HepG2 (cell line): Measurements from ENCODE around the gene DPEP2NB. TPM values are rescaled to one million over a fixed set of nuclear protein-coding genes. Genes with fewer than 3 reads are reported as not detected.

Experiments used
- AHDC1 ChIP-seq: sonication (generic); formaldehyde crosslinking; IDR thresholded peaks from 2 replicates; pipeline ENCODE4 v1.5.1; 2020; ENCODE audit warnings: mild to moderate bottlenecking, missing genetic modification reagents, borderline replicate concordance
- AKAP8 ChIP-seq: sonication (generic); formaldehyde crosslinking; IDR thresholded peaks from 2 replicates; pipeline ENCODE4 v1.5.1; 2020; ENCODE audit warnings: mild to moderate bottlenecking, missing genetic modification reagents
- DNMT1 ChIP-seq: sonication (generic); formaldehyde crosslinking; IDR thresholded peaks from 2 replicates; pipeline ENCODE4 v1.5.1; 2020; ENCODE audit warnings: mild to moderate bottlenecking, missing genetic modification reagents
- GTF3A ChIP-seq: sonication (generic); formaldehyde crosslinking; conservative IDR thresholded peaks from 2 replicates; pipeline ENCODE4 v1.4.0; 2020; ENCODE audit warnings: mild to moderate bottlenecking, missing genetic modification reagents
- KDM2A ChIP-seq: sonication (generic); formaldehyde crosslinking; IDR thresholded peaks from 2 replicates; pipeline ENCODE4 v1.4.0; 2020; ENCODE audit warnings: low read depth, missing genetic modification reagents, borderline replicate concordance
- KDM3A ChIP-seq: IDR thresholded peaks from 2 replicates; pipeline ENCODE4 v1.6.1; 2018; ENCODE audit warnings: low read depth, missing compliant biosample characterization
- MYNN ChIP-seq: sonication (generic); formaldehyde crosslinking; IDR thresholded peaks from 2 replicates; pipeline ENCODE4 v1.4.0; 2020; ENCODE audit warnings: mild to moderate bottlenecking, low read depth, missing genetic modification reagents
- TARDBP ChIP-seq: sonication (generic); formaldehyde crosslinking; IDR thresholded peaks from 2 replicates; pipeline ENCODE4 v1.8.0; 2022; ENCODE audit warnings: mild to moderate bottlenecking, missing genetic modification reagents
- THAP9 ChIP-seq: sonication (generic); formaldehyde crosslinking; IDR thresholded peaks from 2 replicates; pipeline ENCODE4; 2020; ENCODE audit warnings: missing genetic modification reagents, mild to moderate bottlenecking, borderline replicate concordance
- ZNF34 ChIP-seq: sonication (generic); formaldehyde crosslinking; IDR thresholded peaks from 2 replicates; pipeline ENCODE4 v1.4.0; 2020; ENCODE audit warnings: mild to moderate bottlenecking, missing genetic modification reagents, borderline replicate concordance
- ZNF501 ChIP-seq: sonication (generic); formaldehyde crosslinking; IDR thresholded peaks from 2 replicates; pipeline ENCODE4 v1.5.1; 2020; ENCODE audit warnings: mild to moderate bottlenecking, moderate library complexity, missing genetic modification reagents
- polyA plus RNA-seq, 8 experiments: library from polyadenylated mRNA; depleted of rRNA in 3 of 8; stranded (reverse) in 7 of 8; unstranded in 1 of 8; fragments of >200 nt; fragmentation: Illumina TruSeq in 4 of 8; extraction: Trizol in 4 of 8; gene quantifications; 2 replicates each; pipeline versions ENCODE4 v1.2.1 to v1.2.3, GENCODE V29; 2011 to 2016; ENCODE audit warnings: low read depth in 4 of 8, missing spikeins in 1 of 8, mixed read lengths in 1 of 8; ENCODE audit not compliant: insufficient read depth in 1 of 8
- total RNA-seq, 5 experiments: library from RNA; depleted of rRNA; stranded (reverse); fragments of >200 nt; fragmentation: Illumina TruSeq; extraction: Trizol; gene quantifications; 2 replicates each; pipeline ENCODE4 v1.2.3, GENCODE V29; 2016; ENCODE audit warnings: low read depth in 1 of 5
- TF ChIP-seq, protein P1 (sequence below): IDR thresholded peaks from 2 replicates; pipeline ENCODE4 v1.6.1; 2018; ENCODE audit warnings: missing genetic modification reagents, mild to moderate bottlenecking, missing compliant biosample characterization
- TF ChIP-seq, protein P2 (sequence below): sonication (generic); formaldehyde crosslinking; IDR thresholded peaks from 2 replicates; pipeline ENCODE4 v1.8.0; 2022; ENCODE audit warnings: mild to moderate bottlenecking, missing genetic modification reagents; ENCODE audit not compliant: insufficient replicate concordance
- TF ChIP-seq, protein P3 (sequence below): IDR thresholded peaks from 2 replicates; pipeline ENCODE4 v1.6.1; 2016; ENCODE audit warnings: mild to moderate bottlenecking, missing biosample characterization, missing genetic modification reagents

The DPEP2NB gene
- total and polyA plus RNA-seq, 2 of the 13 experiments (the other 11 are each of a cell fraction or from before 2014, with no cell fraction given) = not detected

DNA sequence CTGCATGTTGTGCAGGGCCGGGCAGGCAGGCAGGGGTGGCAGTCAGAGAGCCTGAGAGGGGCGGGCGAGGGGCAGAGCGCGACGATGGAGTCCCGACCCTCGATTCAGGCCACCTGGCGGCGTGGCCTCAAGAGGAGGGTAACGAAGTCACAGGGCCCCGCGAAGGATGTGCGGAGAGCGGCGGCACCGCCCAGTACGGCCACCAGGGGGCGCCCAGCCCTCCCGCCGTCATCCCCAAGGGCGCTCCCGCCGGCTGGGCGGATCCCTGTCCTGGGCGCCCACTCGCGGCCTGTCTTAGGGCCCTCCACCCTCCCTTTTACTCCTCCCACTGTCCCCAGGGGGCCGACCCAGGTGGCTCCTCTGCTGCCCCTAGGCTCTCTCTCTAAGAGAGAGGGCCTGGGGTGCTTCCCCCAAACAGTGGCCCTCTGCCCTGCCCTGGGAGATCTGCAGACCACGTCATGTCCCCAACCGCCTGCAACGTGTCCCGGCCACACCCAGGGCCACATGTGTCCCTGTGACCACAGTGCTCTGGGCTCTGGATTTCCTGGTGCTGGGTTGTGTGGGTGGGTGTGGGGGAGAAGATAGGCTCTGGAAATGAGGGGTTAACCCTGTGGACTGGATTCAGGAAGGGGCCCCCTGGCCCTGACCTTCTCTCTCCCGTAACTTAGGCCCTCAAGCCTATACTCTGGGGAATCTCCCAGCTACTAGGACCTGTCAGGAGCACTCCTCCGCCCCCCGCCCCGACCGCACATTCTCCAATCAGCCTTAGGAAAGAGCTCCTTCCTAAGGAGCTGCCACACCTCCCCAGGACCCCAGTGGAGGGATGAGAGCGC is 22.3 kb downstream of the DPEP2NB start (continued):
- TF ChIP-seq AHDC1 (no peak), MYNN (CRISPR knock-in tag) (peak; percentile 84; the same call in 1 of the 2 replicates), THAP9 (peak; percentile 54; the same call in 1 of the 2 replicates), KDM2A (peak; percentile 97), TARDBP (CRISPR knock-in tag) (0 out of 2 replicates have a peak, but pooled peaks have one; percentile 34), KDM3A (CRISPR knock-in tag) (peak; percentile 96; the same call in 1 of the 2 replicates), ZNF501 (CRISPR knock-in tag) (peak; percentile 85), DNMT1 (CRISPR knock-in tag) (peak; percentile 97), ZNF34 (no peak), GTF3A (CRISPR knock-in tag) (peak; percentile 84; the same call in 1 of the 2 replicates), AKAP8 (peak; percentile 95)
- TF ChIP-seq, protein P1, sequence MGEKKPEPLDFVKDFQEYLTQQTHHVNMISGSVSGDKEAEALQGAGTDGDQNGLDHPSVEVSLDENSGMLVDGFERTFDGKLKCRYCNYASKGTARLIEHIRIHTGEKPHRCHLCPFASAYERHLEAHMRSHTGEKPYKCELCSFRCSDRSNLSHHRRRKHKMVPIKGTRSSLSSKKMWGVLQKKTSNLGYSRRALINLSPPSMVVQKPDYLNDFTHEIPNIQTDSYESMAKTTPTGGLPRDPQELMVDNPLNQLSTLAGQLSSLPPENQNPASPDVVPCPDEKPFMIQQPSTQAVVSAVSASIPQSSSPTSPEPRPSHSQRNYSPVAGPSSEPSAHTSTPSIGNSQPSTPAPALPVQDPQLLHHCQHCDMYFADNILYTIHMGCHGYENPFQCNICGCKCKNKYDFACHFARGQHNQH (CRISPR knock-in tag) = peak; percentile 92
- TF ChIP-seq, protein P2, sequence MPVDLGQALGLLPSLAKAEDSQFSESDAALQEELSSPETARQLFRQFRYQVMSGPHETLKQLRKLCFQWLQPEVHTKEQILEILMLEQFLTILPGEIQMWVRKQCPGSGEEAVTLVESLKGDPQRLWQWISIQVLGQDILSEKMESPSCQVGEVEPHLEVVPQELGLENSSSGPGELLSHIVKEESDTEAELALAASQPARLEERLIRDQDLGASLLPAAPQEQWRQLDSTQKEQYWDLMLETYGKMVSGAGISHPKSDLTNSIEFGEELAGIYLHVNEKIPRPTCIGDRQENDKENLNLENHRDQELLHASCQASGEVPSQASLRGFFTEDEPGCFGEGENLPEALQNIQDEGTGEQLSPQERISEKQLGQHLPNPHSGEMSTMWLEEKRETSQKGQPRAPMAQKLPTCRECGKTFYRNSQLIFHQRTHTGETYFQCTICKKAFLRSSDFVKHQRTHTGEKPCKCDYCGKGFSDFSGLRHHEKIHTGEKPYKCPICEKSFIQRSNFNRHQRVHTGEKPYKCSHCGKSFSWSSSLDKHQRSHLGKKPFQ (CRISPR knock-in tag) = peak; percentile 44
- TF ChIP-seq, protein P3, sequence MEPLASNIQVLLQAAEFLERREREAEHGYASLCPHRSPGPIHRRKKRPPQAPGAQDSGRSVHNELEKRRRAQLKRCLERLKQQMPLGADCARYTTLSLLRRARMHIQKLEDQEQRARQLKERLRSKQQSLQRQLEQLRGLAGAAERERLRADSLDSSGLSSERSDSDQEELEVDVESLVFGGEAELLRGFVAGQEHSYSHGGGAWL = peak; percentile 75; the same call in 1 of the 2 replicates
